ENCODE measurements around the gene OTUD4.
"Not testable (repeated sequence)": the region's sequence is repeated elsewhere in the genome, so short reads cannot be mapped to it uniquely, and the experiment has no call there.

Gene OTUD4

DNA sequence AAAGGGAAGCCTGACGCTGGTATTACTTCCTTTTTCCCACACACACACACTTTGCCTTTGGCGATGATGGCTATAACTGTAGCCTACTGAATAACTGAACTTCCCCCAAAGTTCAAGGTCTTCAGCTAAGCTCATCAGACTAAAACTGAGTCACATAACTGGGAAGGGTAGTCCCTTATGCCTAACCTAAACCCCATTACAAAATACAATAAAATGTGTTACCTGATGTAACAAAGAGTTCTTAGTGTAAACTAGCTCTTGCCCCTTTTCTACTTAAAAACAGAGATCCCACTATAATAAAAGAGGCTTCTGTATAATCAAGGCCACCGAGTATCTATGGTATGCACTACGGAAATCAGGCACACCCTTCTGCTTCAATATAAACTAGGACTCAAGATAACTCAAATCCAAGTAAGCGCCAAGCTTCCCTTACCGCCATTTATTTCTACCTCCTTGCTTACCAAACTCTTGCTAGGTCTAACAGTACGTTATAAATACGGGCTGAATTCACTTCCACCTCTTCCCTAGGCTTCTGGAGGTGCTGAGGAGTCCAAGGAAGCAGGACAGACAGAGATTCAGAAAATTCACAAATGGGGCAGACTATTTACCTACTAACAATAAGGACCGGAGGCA, 2.4 kb downstream of the OTUD4 start:
- DNase-seq, result no peak

DNA sequence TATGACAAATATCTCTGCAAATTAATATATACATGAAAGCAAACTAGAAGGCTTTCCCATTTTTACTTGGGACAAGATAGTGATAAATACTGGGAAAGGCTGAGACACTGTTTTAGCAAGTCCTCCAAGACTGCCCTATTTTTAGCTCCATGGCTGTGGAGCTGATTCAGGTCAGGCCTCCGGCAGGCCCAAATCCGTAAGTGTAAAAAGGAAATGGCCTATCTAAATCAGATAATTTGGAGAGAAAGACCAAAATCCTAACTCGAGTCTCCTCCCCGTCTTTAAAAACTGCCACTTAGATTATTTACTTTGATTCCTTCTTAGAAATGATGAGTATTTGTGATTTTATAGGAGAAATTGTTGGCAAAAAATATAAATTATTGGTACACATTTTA, 2.9 kb downstream of the OTUD4 start:
- no peak for DNase-seq

DNA sequence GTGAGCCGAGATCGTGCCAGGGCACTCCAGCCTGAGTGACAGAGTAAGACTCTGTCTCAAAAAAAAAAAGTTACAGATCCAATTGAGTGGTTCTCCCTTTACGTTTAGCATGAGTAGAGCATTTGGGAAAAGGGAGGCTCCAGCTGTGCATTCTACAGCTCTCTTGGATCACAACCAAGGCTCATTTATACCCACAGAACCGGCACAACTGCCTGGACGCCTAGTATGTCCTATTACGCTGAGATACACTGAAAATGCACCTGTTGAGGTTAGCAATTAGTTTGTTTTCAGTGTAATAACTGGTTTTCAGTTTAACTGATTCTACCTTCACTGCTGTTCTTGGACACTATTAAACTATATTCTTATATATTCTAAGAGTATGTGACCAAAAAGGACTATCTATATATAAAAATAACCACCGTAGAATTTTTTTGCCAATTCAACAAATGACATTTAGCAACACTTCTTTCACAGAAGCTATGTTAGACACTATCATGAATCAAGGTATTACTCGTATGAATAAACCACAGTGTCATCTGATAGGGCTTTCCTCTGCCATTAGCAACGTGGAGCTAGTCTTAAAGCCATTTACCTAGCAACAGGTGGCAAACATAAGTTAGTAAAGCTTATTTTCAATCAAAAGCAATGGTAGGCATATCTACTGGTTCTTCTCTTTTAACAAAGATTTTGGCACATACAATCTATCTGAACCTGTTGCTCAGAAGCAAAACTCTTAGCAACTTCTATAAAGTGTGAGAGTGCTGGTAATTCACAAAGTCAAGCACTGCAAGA, 3.6 kb downstream of the OTUD4 start:
- no peak for DNase-seq

DNA sequence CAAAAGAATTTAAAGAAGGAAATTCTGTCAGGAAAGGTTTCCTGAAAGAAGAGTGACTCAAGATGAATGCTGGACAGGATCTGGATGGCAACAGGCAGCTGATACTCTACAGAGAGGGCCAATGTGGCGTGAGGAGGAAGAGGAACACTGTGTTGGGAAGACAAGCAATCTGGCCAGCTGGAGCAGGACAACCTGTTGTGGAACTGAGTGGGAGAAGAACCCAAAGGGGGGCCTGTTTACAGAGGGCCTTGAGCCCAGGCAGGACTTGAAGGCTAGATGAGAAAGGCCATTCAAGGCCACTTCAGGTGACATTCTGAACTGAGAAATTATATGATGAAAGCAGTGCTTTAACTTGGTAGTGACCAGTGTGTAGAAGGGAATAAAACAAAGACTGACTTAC, 8.5 kb downstream of the OTUD4 start:
- no peak for DNase-seq

DNA sequence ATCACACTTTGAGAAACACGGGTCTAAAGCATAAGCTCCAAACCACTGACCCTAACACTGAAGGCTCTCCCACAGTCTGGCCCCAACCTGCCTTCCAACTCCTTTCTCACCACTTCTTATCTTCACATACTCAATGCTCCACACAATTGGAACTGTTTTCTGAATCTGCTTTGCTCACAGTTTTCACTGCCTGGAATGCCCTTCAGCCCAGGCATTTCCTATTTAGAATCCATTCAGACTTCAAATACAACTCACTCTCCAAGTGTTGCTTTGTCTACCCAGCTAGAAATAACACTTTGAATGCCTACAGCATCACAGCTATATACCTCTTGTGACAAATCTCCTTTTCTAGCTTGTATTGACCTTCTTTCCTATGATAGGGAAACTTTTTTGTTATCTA, 10.2 kb downstream of the OTUD4 start:
- no peak for DNase-seq

DNA sequence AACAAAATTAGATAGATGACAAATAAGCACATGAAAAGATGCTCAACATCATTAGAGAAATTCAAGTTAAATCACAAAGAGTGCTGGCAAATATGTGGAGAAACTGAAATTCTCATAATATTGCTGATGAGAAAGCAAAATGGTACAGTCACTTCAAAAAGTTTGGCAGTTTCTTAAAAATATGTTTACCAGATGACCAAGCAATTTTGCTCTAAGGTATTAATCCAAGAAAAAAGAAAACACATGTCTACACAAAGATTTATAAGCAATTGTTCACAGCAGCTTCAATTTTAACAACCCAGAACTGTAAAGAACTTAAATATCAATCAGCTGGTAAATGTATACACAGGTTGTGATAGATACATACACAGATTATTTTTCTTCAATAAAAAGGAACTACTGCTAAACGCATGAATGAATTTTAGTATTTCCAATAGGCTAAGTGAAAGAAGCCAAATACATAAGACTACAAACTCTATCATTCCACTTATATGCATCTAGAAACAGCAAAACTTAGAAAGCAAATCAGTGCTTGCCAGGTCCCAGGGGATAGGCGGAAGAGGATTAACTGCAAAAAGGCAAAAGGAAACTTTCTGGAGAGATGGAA, 11.7 kb downstream of the OTUD4 start:
- no peak for DNase-seq

- DNase-seq, result no peak
These were observed 12.5 kb downstream of the OTUD4 start for GRCh38 chr4:145167887-145168286.

- no peak for DNase-seq
These were observed 18.8 kb downstream of the OTUD4 start for GRCh38 chr4:145161549-145161948.

- DNase-seq, result no peak
These were observed 23.4 kb downstream of the OTUD4 start for GRCh38 chr4:145156986-145157385.

DNA sequence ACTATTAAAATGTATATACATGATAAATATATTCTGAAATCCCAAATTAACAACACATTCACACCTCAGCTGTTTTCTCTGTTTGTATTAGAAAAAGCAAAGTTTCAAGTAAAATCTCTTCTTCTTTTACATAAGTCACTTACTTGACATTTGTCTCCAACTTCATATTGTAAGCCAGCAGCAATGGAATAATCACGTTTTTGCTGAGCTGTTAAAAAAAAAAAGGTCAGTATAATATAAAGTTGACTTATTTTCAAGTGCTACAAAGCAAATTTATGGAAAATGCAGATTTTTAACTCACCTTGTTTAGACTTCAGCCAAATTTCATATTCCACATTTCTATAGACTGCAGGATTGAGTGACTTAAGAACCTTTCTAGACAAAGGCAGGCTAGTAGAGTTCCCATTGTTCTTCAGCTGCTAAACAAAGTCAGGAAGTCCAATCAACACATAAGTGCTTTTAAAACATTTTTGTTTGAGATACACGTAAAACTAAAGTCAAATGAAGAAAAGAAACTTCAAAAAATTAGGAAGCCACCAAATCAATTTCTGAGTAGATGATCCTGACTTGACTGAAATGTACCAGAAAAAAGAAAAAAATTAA, 25.0 kb downstream of the OTUD4 start:
- no peak for DNase-seq

DNA sequence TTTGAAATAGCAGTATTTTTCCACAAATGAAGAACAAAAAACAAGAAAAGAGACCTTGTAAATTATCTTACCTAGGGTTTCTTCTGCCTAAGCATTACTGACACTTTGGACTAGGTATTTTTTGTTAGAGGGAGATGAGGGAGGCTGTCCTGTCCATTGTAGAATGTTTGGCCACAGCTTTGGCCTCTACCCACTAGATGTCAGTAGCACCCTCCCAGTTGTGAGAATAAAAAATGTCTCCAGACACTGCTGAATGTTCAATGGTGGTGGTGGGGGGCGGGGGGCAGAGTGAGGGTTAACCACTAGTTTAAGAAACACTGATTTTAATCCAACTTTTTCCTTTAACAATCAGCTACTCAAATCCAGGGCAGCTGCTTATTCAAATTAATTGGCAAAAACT, 25.8 kb downstream of the OTUD4 start:
- DNase-seq, result no peak

- no peak for DNase-seq
These were observed 26.5 kb downstream of the OTUD4 start for GRCh38 chr4:145153904-145154298.

- no peak for DNase-seq
These were observed 27.0 kb downstream of the OTUD4 start for GRCh38 chr4:145153181-145153903.

- no peak for DNase-seq
These were observed 31.4 kb downstream of the OTUD4 start for GRCh38 chr4:145148980-145149379.

DNA sequence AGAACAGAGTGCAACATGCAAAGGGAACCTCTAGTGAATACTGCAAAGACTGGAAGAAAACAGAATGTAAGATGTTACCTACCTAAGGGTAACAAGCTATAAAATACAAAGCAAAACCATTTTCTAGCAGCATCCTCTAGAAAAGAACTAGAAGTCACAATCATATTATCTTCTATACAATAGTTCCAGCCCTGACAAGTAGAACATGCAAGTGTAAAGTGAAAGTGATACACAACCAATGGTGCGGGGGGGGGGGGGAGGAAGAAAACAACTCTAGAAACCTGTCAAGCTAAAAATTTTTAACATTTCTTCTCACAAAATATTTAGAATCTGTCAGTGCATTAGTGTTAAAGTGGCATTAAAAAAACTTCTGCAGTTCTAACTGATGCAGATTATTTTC, 44.2 kb downstream of the OTUD4 start:
- not testable (repeated sequence) for DNase-seq

DNA sequence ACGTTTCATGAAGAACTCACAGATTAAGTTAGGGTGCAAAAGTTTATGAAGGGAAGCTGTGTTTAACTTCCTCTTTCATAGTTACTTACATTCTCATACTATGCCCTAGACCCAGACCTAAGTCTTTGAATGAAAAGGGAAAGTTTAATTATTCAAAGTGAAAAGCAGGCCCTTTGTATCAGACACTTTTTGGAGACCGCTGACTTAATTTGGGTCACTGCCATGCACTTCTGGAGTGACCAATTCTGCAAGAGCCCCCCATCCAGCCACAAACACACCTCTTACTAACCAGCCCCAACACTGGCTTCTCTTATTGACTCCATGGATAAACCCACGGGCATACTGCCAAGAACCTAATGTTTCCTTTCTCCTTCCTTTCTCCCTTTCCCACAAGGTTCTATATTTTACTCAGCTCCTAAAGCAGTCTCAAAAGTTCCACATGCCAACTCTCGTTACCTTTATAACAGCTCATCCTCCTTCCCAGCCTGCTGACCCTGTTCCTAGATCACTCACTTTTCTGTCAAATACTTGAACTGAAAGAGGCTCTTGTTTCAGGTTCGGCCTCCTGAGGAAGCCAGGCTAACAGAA, 47.8 kb downstream of the OTUD4 start:
- DNase-seq, result no peak

DNA sequence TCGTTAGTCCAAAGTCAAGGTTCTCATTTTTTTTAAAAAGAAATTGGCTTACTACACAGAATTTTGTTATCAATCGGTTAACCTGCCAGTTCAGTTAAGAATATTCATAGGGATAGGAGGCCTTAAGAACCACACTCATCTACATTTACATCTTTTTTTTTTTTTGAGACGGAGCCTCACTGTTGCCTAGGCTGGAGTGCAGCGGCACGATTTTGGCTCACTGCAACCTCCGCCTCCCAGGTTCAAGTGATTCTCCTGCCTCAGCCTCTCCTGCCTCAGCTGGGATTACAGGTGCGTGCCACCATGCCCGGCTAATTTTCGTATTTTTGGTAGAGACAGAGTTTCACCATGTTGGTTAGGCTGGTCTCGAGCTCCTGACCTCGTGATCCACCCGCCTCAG, 48.5 kb downstream of the OTUD4 start:
- no peak for DNase-seq

- DNase-seq, result no peak
These were observed 49.5 kb downstream of the OTUD4 start for GRCh38 chr4:145130788-145131399.

DNA sequence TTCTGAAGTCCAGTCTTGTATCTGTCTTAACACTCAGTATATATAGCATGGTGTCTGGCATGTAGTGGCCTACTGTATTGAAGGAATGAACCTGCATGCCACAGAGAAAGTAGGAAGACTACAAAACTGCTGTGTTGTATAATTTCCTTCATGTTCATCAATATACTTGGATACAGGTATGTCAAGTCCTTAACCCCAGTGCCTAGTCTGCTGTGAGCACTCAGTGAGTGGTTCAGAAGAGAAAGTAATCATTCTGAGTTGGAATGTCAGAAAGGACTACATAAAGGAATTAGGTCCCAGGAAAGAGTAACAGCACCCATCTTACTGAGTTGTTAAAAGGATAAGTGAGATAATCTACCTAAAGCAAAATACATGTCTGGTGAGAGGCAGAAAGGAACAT, 50.3 kb downstream of the OTUD4 start:
- DNase-seq, result no peak

DNA sequence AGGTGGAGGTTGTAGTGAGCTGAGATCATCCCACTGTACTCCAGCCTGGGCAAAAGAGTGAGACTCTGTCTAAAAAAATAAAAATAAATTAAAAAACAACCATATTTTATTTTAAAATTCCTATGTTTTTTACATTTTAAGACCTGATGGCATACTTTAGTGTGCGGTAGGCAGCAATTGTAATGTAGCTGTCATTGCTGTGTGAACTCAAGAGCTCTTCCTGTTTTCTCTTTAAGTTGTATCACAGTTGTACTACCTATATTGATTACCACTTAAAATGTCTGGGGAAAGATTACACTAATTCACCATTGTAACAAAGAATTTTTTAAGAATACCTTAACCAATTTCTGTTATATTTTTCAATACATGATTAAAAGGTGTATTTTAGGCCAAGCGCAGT, 55.0 kb downstream of the OTUD4 start:
- DNase-seq, result no peak

DNA sequence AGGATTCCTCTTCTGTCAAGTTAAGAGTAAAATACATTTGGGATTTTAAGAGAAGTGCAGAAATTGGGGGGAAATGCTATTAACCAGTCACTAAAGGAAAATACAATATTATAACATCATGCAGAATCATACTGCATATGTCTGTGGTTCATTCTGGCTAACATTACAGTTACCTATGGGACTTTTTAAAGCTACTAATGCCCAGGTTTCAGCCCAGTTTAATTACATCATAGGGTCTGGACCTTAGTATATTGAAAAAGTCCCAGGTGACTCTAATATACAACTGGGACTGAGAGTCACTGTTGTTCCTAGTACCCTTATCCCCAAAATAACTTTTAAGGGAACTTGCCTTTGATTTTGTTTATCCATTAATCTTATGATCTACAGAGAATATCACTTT, 72.3 kb downstream of the OTUD4 start:
- DNase-seq, result no peak

DNA sequence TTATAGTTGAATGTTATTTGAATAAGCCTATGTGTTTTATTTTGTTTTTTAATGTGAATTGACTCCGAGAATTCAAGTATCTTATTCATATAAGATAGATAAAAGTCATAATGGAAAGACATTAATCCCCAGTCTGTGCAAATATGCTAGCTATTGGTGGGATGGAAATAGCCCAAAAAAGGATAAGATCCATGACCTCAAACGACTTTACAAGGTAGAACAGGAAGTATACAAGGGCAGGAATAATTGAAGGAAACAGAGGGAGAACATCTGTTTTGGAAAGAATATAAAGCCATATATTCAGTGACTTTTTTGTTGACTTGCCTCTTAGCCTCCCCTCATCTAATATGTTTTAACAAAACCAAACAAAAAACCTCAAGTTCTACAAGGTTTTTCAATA, 73.3 kb downstream of the OTUD4 start:
- DNase-seq, result no peak
